AG08395 (cell line): ENCODE measurements around the gene GYPC.

Source experiments
- DNase-seq: peaks from one replicate; pipeline ENCODE4 v3.0.0; 2012; ENCODE audit warnings: mixed read lengths, low spot score

Gene GYPC

GRCh38 chr2:126650994-126651393 is 5.0 kb upstream of the GYPC start:
- no peak for DNase-seq

- DNase-seq: no peak
These were observed 3.6 kb upstream of the GYPC start for GRCh38 chr2:126652323-126652891.

- no peak for DNase-seq
These were observed 2.8 kb upstream of the GYPC start for GRCh38 chr2:126653109-126653508.

GRCh38 chr2:126653761-126654160 is 2.2 kb upstream of the GYPC start:
- DNase-seq: no peak

GRCh38 chr2:126655051-126655450 is 907 bp upstream of the GYPC start:
- DNase-seq: no peak

- peak; percentile 43 for DNase-seq
These were observed 631 bp downstream of the GYPC start for GRCh38 chr2:126656431-126657147.

GRCh38 chr2:126657148-126657635 is 1.2 kb downstream of the GYPC start:
- peak; percentile 69 for DNase-seq

GRCh38 chr2:126657636-126658318 is 1.8 kb downstream of the GYPC start:
- peak; percentile 93 for DNase-seq

- DNase-seq: no peak
These were observed 2.5 kb downstream of the GYPC start for GRCh38 chr2:126658319-126658904.

- DNase-seq: peak; percentile 55
These were observed 3.1 kb downstream of the GYPC start for GRCh38 chr2:126658905-126659561.

- DNase-seq: no peak
These were observed 3.9 kb downstream of the GYPC start for GRCh38 chr2:126659562-126660467.

GRCh38 chr2:126660971-126661370 is 5.0 kb downstream of the GYPC start:
- DNase-seq: no peak

GRCh38 chr2:126661702-126662500 is 5.9 kb downstream of the GYPC start:
- no peak for DNase-seq

- no peak for DNase-seq
These were observed 6.7 kb downstream of the GYPC start for GRCh38 chr2:126662621-126663020.

- DNase-seq: no peak
These were observed 7.4 kb downstream of the GYPC start for GRCh38 chr2:126663184-126663963.

- DNase-seq: no peak
These were observed 8.3 kb downstream of the GYPC start for GRCh38 chr2:126664234-126664633.

- DNase-seq: no peak
These were observed 8.7 kb downstream of the GYPC start for GRCh38 chr2:126664639-126665038.

- no peak for DNase-seq
These were observed 9.5 kb downstream of the GYPC start for GRCh38 chr2:126665483-126665882.

GRCh38 chr2:126668254-126668653 is 12.3 kb downstream of the GYPC start:
- no peak for DNase-seq

- DNase-seq: no peak
These were observed 13.8 kb downstream of the GYPC start for GRCh38 chr2:126669772-126670171.
